CD14-positive monocyte (primary cell): ENCODE results near the gene NKX1-2. TPM values are rescaled to one million over a fixed set of nuclear protein-coding genes. Genes with fewer than 3 reads are reported as not detected.

Source experiments
- DNase-seq, 3 donors: peaks; one replicate each; pipeline ENCODE4 v3.0.0-alpha.2; 2011 to 2022
- H2AFZ ChIP-seq: 2 replicates; pipeline ENCODE4 v1.6.0; 2012; ENCODE audit warnings: mild to moderate bottlenecking, low read depth, low read length, inconsistent platforms; ENCODE audit not compliant: insufficient read depth, poor library complexity, severe bottlenecking
- H3K27ac ChIP-seq, 2 donors: 1 replicate in 1 of 2; 2 replicates in 1 of 2; pipeline ENCODE4 v1.5.1; 2012 to 2013; ENCODE audit warnings: low read length in 2 of 2, control low read depth in 1 of 2, inconsistent platforms in 1 of 2, low read depth in 1 of 2, mild to moderate bottlenecking in 1 of 2
- H3K27me3 ChIP-seq, 2 donors: one replicate each; pipeline versions ENCODE4 v1.6.0 to v1.6.1; 2011 to 2013; ENCODE audit warnings: low read length in 2 of 2; ENCODE audit not compliant: control insufficient read depth in 2 of 2, insufficient read depth in 2 of 2
- H3K36me3 ChIP-seq, 2 donors: replicated peaks in 1 of 2; 1 replicate in 1 of 2; 2 replicates in 1 of 2; pipeline versions ENCODE4 v1.5.1 to v1.6.1; 2012 to 2013; ENCODE audit warnings: low read length in 2 of 2, control low read depth in 1 of 2, inconsistent platforms in 1 of 2, mild to moderate bottlenecking in 1 of 2; ENCODE audit not compliant: insufficient read depth in 2 of 2, control insufficient read depth in 1 of 2
- H3K4me1 ChIP-seq, 2 donors: 1 replicate in 1 of 2; 2 replicates in 1 of 2; pipeline versions ENCODE4 v1.5.1 to v1.6.1; 2012 to 2013; ENCODE audit warnings: low read length in 2 of 2, control low read depth in 1 of 2, inconsistent platforms in 1 of 2, mild to moderate bottlenecking in 1 of 2, moderate library complexity in 1 of 2; ENCODE audit not compliant: insufficient read depth in 2 of 2, control insufficient read depth in 1 of 2
- H3K4me2 ChIP-seq: replicated peaks from 2 replicates; pipeline ENCODE3; 2012; ENCODE audit warnings: low read length, moderate library complexity, mild to moderate bottlenecking; ENCODE audit not compliant: poor library complexity, severe bottlenecking; ENCODE audit errors: extremely low read depth
- H3K4me3 ChIP-seq, 3 experiments: fragments of 200-600 bp in 1 of 3; sonication (generic) in 1 of 3; replicated peaks in 1 of 3; 1 replicate in 2 of 3; 2 replicates in 1 of 3; pipeline ENCODE4 v1.5.1; 2011 to 2013; ENCODE audit warnings: low read length in 3 of 3, mild to moderate bottlenecking in 3 of 3, control low read depth in 2 of 3, low read depth in 2 of 3, inconsistent platforms in 1 of 3, moderate library complexity in 1 of 3
- H3K79me2 ChIP-seq: 2 replicates; pipeline ENCODE4 v1.6.0; 2012; ENCODE audit warnings: mild to moderate bottlenecking, control low read depth, inconsistent platforms, low read length, moderate library complexity; ENCODE audit not compliant: insufficient read depth
- H3K9ac ChIP-seq: 2 replicates; pipeline ENCODE4 v1.6.0; 2017; ENCODE audit warnings: low read length, mild to moderate bottlenecking; ENCODE audit not compliant: insufficient read depth, poor library complexity, severe bottlenecking
- H3K9me3 ChIP-seq, 2 donors: replicated peaks in 1 of 2; 1 replicate in 1 of 2; 2 replicates in 1 of 2; pipeline versions ENCODE4 v1.5.1 to v1.6.1; 2012 to 2013; ENCODE audit warnings: low read length in 2 of 2, control low read depth in 1 of 2; ENCODE audit not compliant: control insufficient read depth in 1 of 2, insufficient read depth in 1 of 2
- H4K20me1 ChIP-seq: 2 replicates; pipeline ENCODE4 v1.6.0; 2012; ENCODE audit warnings: mild to moderate bottlenecking, low read length, control low read depth, moderate library complexity; ENCODE audit not compliant: insufficient read depth
- H3K27ac Mint-ChIP-seq, 7 donors: one replicate each; pipeline ENCODE4 v1.8.0; 2020; ENCODE audit warnings: mild to moderate bottlenecking in 7 of 7, mixed read lengths in 7 of 7, moderate library complexity in 6 of 7, inconsistent platforms in 2 of 7
- H3K27me3 Mint-ChIP-seq, 3 donors: one replicate each; pipeline ENCODE4 v1.8.0; 2021 to 2022; ENCODE audit warnings: low read depth in 3 of 3, mild to moderate bottlenecking in 3 of 3, mixed read lengths in 3 of 3, moderate library complexity in 3 of 3, inconsistent platforms in 1 of 3
- H3K36me3 Mint-ChIP-seq, 2 donors: one replicate each; pipeline ENCODE4 v1.8.0; 2020; ENCODE audit warnings: mixed read lengths in 2 of 2, inconsistent platforms in 1 of 2, mild to moderate bottlenecking in 1 of 2
- H3K4me1 Mint-ChIP-seq: one replicate; pipeline ENCODE4 v1.8.0; 2020; ENCODE audit warnings: mild to moderate bottlenecking, mixed read lengths
- H3K4me3 Mint-ChIP-seq, 2 donors: one replicate each; pipeline ENCODE4 v1.8.0; 2020; ENCODE audit warnings: mild to moderate bottlenecking in 2 of 2, mixed read lengths in 2 of 2, moderate library complexity in 1 of 2
- H3K9me3 Mint-ChIP-seq, 7 donors: one replicate each; pipeline ENCODE4 v1.8.0; 2020 to 2022; ENCODE audit warnings: mixed read lengths in 7 of 7, mild to moderate bottlenecking in 6 of 7, moderate library complexity in 6 of 7, inconsistent platforms in 2 of 7
- WGBS: methylation state at CpG from one replicate; pipeline ENCODE4 v1.1.5; 2013; ENCODE audit warnings: missing lambda C conversion rate; ENCODE audit not compliant: insufficient coverage; 5-methylcytosine and 5-hydroxymethylcytosine counted together
- intact Hi-C, 2 donors: fragments of 100-400 bp; cut with micrococcal nuclease; formaldehyde crosslinking; loops; one replicate each; pipeline versions ENCODE4 v1.15.0 to v1.15.1; 2023
- polyA plus RNA-seq, 3 donors: library from polyadenylated mRNA; depleted of rRNA in 1 of 3; unstranded in 2 of 3; stranded (reverse) in 1 of 3; fragments of 300-500 nt in 2 of 3; fragments of >200 nt in 1 of 3; fragmentation: Illumina TruSeq in 2 of 3; gene quantifications; 1 replicate in 2 of 3; 2 replicates in 1 of 3; pipeline ENCODE4 v1.2.3, GENCODE V29; 2012 to 2021
- TF ChIP-seq, protein P1 (sequence below): fragments of 200-600 bp; IDR thresholded peaks from one replicate; pipeline ENCODE4 v1.8.0; 2022; ENCODE audit warnings: antibody characterized with exemption, mild to moderate bottlenecking

The NKX1-2 gene
- polyA plus RNA-seq, 3 donors: not detected

DNA sequence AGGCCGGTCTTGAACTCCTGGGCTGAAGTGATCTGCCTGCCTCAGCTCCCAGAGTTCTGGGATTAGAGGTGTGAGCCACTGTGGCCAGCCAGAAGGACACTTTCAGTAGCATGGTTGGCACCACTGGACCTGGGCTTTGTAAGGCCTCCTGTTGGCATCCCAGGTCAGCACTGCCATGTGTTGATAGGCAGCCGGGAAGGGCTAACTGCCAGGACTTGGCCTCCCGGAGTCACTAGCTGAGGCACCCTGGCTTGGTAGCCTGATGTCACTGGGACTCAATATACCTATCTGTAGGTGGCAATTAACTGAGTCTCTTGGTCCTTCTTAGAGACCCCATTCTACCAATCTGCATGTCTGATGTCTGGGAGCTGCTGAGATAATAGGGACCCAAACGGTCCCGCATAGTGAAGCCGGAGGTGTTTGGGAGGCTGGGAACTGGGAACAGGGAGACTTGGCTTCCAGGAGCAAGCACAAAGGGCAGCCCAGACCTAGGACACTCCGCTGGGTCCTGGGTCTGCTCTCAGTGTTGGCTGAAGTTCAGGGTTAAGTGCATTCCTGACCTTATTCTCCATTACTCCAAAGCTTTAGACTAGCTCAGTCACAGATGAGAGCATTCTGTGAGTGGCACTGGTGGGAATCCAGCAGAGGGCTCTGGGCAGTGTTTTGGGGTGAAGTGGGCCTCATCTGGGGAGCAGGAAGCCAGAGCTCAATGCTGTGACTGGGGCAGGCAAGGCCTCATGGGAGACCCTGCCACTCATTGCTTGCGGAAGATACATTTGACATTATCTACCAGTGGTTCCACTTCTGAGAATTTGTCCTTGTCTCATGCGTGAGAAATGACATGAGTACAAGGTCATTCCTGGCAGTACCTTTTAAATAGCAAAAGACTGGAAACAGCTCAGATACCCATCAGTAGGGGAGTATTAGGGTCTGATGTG lies 14.5 kb upstream of the NKX1-2 start:
- Mint-ChIP-seq H3K9me3 (peaks cover 0 to 3% (median 0%) of the 10 kb centered on the region in 7 donors), H3K27me3 (peaks cover 0 to 10% (median 0%) of the 10 kb centered on the region in 3 donors), H3K4me3 (no peak overlapping the region), H3K27ac (peak overlapping the region in 3 of 7 donors; percentile 19 to 62 (median 28)), H3K4me1 (peaks cover 31% of the 10 kb centered on the region), H3K36me3 (peaks cover 2 to 6% of the 10 kb centered on the region in 2 donors)
- H3K36me3 ChIP-seq: no peaks in the 10 kb centered on the region
- H3K79me2 ChIP-seq: no peaks in the 10 kb centered on the region
- no peak overlapping the region for H2AFZ ChIP-seq
- H3K27me3 ChIP-seq: peaks cover 0 to 3% of the 10 kb centered on the region in 2 donors
- H3K9me3 ChIP-seq: no peaks in the 10 kb centered on the region
- H3K4me3 ChIP-seq: no peak overlapping the region
- no peak overlapping the region for H3K4me2 ChIP-seq
- no peak overlapping the region for H3K27ac ChIP-seq
- H3K4me1 ChIP-seq: peaks cover 17 to 23% of the 10 kb centered on the region in 2 donors
- TF ChIP-seq, protein P1, sequence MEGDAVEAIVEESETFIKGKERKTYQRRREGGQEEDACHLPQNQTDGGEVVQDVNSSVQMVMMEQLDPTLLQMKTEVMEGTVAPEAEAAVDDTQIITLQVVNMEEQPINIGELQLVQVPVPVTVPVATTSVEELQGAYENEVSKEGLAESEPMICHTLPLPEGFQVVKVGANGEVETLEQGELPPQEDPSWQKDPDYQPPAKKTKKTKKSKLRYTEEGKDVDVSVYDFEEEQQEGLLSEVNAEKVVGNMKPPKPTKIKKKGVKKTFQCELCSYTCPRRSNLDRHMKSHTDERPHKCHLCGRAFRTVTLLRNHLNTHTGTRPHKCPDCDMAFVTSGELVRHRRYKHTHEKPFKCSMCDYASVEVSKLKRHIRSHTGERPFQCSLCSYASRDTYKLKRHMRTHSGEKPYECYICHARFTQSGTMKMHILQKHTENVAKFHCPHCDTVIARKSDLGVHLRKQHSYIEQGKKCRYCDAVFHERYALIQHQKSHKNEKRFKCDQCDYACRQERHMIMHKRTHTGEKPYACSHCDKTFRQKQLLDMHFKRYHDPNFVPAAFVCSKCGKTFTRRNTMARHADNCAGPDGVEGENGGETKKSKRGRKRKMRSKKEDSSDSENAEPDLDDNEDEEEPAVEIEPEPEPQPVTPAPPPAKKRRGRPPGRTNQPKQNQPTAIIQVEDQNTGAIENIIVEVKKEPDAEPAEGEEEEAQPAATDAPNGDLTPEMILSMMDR: no peak
- WGBS: 100% methylated on average over 4 of the region's 9 CpGs
- no peak for DNase-seq
- no peak overlapping the region for H3K9ac ChIP-seq
- intact Hi-C loops: loop anchor here in 1 of 2 donors (10.0 kb wide), 1 partner anchor 1309 kb away; the partner anchor contains the start of gene BUB3
- H4K20me1 ChIP-seq: peaks cover 10% of the 10 kb centered on the region

DNA sequence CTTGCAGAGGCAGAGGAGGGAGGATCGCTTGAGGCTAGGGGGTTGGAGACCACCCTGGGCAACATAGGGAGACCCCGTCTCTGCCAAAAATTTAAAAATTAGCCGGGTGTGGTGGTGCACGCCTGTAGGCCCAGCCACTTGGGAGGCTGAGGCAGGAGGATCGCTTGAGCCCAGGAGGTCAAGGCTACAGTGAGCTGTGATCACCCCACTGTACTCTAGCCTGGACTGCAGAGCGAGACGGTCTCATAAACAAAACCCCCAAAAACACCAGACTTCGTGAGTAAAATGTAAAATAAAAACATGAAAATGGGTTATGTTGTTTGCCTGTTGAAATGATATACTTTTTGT lies 12.5 kb upstream of the NKX1-2 start:
- H2AFZ ChIP-seq: peak overlapping the region; percentile 94
- no peaks in the 10 kb centered on the region for H3K79me2 ChIP-seq
- H3K4me3 Mint-ChIP-seq: peak overlapping the region; percentile 86 to 87
- DNase-seq: no peak
- TF ChIP-seq, protein P1: no peak
- H4K20me1 ChIP-seq: peaks cover 6% of the 10 kb centered on the region
- peak overlapping the region in 3 of 7 donors; percentile 63 to 89 (median 86) for H3K27ac Mint-ChIP-seq
- peak overlapping the region; percentile 85 for H3K4me2 ChIP-seq
- H3K9me3 ChIP-seq: no peaks in the 10 kb centered on the region
- peaks cover 0 to 7% of the 10 kb centered on the region in 2 donors for H3K27me3 ChIP-seq
- H3K4me3 ChIP-seq: peak overlapping the region; percentile 51 to 87 (median 86)
- WGBS: 63% methylated on average over 2 of the region's 8 CpGs
- H3K27me3 Mint-ChIP-seq: peaks cover 6 to 19% (median 11%) of the 10 kb centered on the region in 3 donors
- intact Hi-C loops: loop anchor here in 1 of 2 donors (10.0 kb wide), 1 partner anchor 1308 kb away; the partner anchor contains the start of gene BUB3
- peaks cover 0 to under 1% of the 10 kb centered on the region in 2 donors for H3K36me3 Mint-ChIP-seq
- no peaks in the 10 kb centered on the region for H3K36me3 ChIP-seq
- peak overlapping the region in 1 of 2 donors; percentile 84 for H3K27ac ChIP-seq
- H3K4me1 ChIP-seq: peaks cover 17 to 23% of the 10 kb centered on the region in 2 donors
- peaks cover 0 to 3% (median 0%) of the 10 kb centered on the region in 7 donors for H3K9me3 Mint-ChIP-seq
- peak overlapping the region; percentile 77 for H3K9ac ChIP-seq
- H3K4me1 Mint-ChIP-seq: peaks cover 29% of the 10 kb centered on the region
